ENCODE data around the gene CGNL1.

The CGNL1 gene

GRCh38 chr15:57519806-57520205, 143.5 kb downstream of the CGNL1 start:
- TF ChIP-seq, protein P1, sequence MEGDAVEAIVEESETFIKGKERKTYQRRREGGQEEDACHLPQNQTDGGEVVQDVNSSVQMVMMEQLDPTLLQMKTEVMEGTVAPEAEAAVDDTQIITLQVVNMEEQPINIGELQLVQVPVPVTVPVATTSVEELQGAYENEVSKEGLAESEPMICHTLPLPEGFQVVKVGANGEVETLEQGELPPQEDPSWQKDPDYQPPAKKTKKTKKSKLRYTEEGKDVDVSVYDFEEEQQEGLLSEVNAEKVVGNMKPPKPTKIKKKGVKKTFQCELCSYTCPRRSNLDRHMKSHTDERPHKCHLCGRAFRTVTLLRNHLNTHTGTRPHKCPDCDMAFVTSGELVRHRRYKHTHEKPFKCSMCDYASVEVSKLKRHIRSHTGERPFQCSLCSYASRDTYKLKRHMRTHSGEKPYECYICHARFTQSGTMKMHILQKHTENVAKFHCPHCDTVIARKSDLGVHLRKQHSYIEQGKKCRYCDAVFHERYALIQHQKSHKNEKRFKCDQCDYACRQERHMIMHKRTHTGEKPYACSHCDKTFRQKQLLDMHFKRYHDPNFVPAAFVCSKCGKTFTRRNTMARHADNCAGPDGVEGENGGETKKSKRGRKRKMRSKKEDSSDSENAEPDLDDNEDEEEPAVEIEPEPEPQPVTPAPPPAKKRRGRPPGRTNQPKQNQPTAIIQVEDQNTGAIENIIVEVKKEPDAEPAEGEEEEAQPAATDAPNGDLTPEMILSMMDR (conservative IDR thresholded peaks at IDR 0.05; ENCODE audit: control insufficient read depth, insufficient read depth, low read depth, low read length) = no peak
- H3K4me3 ChIP-seq (ENCODE audit: control insufficient read depth, low read depth, low read length) = no peak overlapping the region
- no peak for DNase-seq (ENCODE audit: low read depth)

DNA sequence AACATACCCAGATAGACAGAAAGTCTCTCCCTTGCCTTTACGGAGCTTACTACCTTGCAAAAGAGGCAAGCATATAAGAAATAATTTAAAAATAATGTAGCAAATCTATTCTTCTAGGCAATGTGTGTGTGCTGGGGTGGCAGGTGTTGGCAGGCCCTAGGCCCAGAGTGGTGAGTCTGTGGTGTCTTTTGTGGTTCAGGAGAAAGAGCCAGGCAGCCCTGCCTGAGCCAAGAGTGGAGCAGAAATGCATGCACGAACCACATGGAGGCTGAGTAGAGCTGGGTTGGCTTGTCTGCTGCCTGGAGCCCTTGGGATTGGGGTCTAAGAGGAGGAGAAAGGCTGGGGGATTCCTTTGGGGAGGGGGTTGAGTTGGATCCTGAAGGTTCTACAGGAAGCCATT, 145.2 kb downstream of the CGNL1 start:
- no peak for DNase-seq (ENCODE audit: low read depth)
- no peak overlapping the region for H3K4me3 ChIP-seq (ENCODE audit: control insufficient read depth, low read depth, low read length)
- TF ChIP-seq, protein P1 (conservative IDR thresholded peaks at IDR 0.05; ENCODE audit: control insufficient read depth, insufficient read depth, low read depth, low read length) = no peak

DNA sequence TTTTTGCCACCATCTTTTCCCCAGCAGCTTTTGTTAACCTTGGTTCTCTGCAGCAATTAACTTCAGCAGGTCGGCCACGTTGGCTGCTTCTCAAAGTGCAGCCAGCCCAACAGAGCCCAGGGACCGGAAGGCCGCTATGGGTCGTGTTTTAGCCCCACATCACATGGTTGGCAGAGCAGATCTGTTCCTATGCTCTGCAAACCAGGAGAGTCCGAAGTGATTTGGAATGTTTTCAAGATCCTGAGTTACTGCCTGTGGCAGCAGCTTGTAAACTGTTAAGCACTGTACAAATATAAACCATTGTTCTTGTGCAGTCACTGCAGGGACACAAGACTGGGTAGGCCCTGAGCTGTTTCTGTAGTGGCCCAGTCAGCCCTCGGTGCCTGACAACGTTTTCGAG, 145.8 kb downstream of the CGNL1 start:
- TF ChIP-seq, protein P1 (conservative IDR thresholded peaks at IDR 0.05; ENCODE audit: control insufficient read depth, insufficient read depth, low read depth, low read length) = no peak
- DNase-seq (ENCODE audit: low read depth) = no peak
- no peak overlapping the region for H3K4me3 ChIP-seq (ENCODE audit: control insufficient read depth, low read depth, low read length)

DNA sequence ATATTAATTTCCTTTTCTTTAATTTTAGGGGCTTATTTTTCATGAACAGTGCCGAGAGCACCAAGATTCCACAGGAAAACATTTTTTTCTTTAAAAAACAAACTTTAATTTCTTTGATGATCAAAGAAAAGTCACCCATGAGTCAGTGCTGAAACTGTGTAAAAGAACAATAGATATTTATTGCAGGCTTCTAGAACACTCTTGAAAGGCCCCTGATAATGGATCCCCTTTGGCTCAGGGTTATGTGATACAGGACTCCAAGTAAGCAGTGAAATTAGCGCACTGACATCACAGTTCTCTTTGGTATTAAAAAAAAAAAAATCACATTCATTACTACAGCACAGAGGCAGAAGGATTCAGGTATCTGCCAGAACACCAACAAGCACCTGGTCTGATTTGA, 149.3 kb downstream of the CGNL1 start:
- no peak overlapping the region for H3K4me3 ChIP-seq (ENCODE audit: control insufficient read depth, low read depth, low read length)
- no peak for DNase-seq (ENCODE audit: low read depth)
- TF ChIP-seq, protein P1 (conservative IDR thresholded peaks at IDR 0.05; ENCODE audit: control insufficient read depth, insufficient read depth, low read depth, low read length) = no peak

DNA sequence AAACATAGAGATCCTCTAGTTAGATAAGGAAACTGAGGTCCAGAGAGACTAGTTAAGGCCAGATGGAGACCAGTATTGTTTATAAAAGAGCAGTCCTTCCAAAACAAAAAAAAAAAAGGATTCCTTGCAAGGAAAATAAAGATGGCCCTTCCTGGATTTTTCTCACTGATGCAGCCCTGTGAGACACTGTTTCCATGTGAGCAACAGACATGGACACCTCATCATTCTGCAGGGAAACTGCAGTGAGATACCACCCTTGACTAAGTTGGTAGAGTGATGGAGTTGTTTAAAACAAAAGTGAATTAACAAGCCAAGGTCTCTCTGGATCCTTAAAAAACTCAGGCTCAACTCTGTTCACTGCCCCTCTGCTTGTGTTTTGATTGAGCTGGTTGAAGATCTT, 149.8 kb downstream of the CGNL1 start:
- H3K4me3 ChIP-seq (ENCODE audit: control insufficient read depth, low read depth, low read length) = no peak overlapping the region
- TF ChIP-seq, protein P1 (conservative IDR thresholded peaks at IDR 0.05; ENCODE audit: control insufficient read depth, insufficient read depth, low read depth, low read length) = no peak
- no peak for DNase-seq (ENCODE audit: low read depth)

DNA sequence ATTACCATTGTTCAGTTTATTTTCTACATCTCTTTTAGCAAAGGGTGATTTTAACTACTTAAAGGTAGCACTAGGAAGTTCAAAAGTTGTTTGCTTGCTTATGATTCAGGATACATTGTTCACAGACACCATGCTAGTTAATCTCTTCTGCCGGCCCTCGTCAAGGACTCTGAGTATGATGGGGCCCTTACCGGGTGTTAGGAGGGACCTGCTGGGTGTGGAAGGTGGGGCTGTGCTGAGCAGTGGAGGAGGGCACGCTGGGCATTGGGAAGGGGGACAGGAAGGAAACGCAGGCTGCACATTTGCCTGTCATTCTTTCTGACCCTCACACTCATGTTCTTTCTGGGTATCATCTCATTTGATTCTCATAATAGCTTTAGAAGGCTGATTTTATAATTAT, 150.3 kb downstream of the CGNL1 start:
- TF ChIP-seq, protein P1 (conservative IDR thresholded peaks at IDR 0.05; ENCODE audit: control insufficient read depth, insufficient read depth, low read depth, low read length) = no peak
- DNase-seq (ENCODE audit: low read depth) = no peak
- no peak overlapping the region for H3K4me3 ChIP-seq (ENCODE audit: control insufficient read depth, low read depth, low read length)
